ENCODE results near the gene PACSIN1.

DNA sequence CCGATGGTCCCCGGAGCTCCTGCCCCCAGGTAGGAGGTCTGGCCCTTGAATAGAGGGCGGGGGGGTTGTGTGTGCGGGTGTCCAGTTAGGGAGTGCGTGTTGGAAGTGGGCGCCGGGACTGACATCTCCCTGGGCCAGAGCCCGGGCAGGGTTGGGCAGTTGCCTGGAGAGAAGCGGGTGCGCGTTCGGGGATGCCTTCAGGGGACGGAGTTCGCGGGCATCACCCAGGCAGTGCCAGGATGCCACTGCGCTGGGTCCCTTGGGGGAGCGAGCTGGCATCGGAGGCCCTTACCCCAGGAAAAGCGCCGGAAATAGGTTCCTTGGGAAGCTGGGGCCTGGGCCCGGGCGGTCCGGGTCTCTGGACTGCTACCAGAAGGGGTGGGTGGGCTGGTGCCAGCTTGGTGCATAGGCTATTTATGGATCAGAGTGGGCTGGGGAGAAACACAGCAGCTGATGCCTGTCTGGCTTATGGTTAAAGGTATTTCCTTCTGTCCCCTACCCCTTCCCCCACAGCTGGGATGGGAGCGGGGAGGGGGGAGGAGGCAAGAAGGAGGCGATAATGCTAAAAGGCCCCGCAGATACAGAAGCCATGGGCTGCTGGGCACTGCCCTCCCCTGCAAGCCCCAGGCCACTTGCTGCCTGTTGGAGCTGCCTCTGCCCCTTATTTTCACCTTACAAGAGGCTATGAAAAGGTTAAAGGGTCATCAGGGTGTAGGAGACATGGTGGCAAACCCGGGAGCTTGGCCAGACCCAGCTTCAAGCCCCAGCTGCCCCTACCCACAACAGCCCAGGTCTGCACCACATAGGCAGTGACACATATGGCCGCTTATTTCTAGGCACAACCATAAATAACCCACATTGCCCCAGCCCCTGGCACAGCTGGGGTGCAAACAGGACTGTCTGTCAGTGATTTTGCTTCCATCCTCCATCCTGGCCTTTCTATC is 638 bp downstream of the PACSIN1 start:
- TF ChIP-seq, protein P1, sequence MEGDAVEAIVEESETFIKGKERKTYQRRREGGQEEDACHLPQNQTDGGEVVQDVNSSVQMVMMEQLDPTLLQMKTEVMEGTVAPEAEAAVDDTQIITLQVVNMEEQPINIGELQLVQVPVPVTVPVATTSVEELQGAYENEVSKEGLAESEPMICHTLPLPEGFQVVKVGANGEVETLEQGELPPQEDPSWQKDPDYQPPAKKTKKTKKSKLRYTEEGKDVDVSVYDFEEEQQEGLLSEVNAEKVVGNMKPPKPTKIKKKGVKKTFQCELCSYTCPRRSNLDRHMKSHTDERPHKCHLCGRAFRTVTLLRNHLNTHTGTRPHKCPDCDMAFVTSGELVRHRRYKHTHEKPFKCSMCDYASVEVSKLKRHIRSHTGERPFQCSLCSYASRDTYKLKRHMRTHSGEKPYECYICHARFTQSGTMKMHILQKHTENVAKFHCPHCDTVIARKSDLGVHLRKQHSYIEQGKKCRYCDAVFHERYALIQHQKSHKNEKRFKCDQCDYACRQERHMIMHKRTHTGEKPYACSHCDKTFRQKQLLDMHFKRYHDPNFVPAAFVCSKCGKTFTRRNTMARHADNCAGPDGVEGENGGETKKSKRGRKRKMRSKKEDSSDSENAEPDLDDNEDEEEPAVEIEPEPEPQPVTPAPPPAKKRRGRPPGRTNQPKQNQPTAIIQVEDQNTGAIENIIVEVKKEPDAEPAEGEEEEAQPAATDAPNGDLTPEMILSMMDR (IDR thresholded peaks at IDR 0.05), result no peak
- no peak for TF ChIP-seq POLR2A (IDR thresholded peaks at IDR 0.05)
- TF ChIP-seq POLR2AphosphoS5 (IDR thresholded peaks at IDR 0.05), result no peak
